PC-9 (cell line): ENCODE data around the gene CLIC5. TPM values are rescaled to one million over a fixed set of nuclear protein-coding genes. Genes with fewer than 3 reads are reported as not detected.

Source experiments
- BruUV-seq: library from RNA; stranded (reverse); fragments of 400-500 nt; replicated peaks from 2 replicates; lab custom pipeline; 2021; lab: Mats Ljungman, UMichigan
- CTCF ChIA-PET: fragments of 300-600 bp; sonication (Branson Sonifier 250); formaldehyde crosslinking; loops from one replicate; lab custom pipeline; 2022; ENCODE audit warnings: antibody characterized with exemption; lab: Charles Lee
- POLR2A ChIA-PET: fragments of 300-600 bp; sonication (Branson Sonifier 250); formaldehyde crosslinking; loops from one replicate; lab custom pipeline; 2022; ENCODE audit warnings: antibody characterized with exemption; ENCODE audit not compliant: unreplicated experiment; lab: Charles Lee
- DNase-seq, 2 experiments: peaks; one replicate each; pipeline versions ENCODE4 v3.0.0 to v3.0.0-alpha.2; 2015 to 2022; ENCODE audit warnings: mixed read lengths in 1 of 2
- H2AFZ ChIP-seq: fragments of 200-600 bp; sonication (generic); 2 replicates; pipeline ENCODE4 v1.8.1; 2017; ENCODE audit warnings: antibody characterized with exemption
- H3F3A ChIP-seq: fragments of 200-600 bp; sonication (generic); 2 replicates; pipeline ENCODE4 v1.8.1; 2017; ENCODE audit warnings: antibody characterized with exemption, mild to moderate bottlenecking, low read depth; ENCODE audit not compliant: insufficient read depth
- H3K27ac ChIP-seq: fragments of 200-600 bp; sonication (generic); 2 replicates; pipeline ENCODE4 v1.6.1; 2016; ENCODE audit warnings: mixed run types
- H3K27me3 ChIP-seq: fragments of 200-600 bp; sonication (generic); 2 replicates; pipeline ENCODE4 v1.6.1; 2016; ENCODE audit warnings: low read depth, mixed run types; ENCODE audit not compliant: insufficient read depth
- H3K36me3 ChIP-seq: fragments of 200-600 bp; sonication (generic); 2 replicates; pipeline ENCODE4 v1.6.1; 2016; ENCODE audit warnings: low read depth, mixed run types
- H3K4me1 ChIP-seq: fragments of 200-600 bp; sonication (generic); replicated peaks from 2 replicates; pipeline ENCODE4 v1.6.1; 2016; ENCODE audit warnings: mixed run types; ENCODE audit not compliant: insufficient read depth
- H3K4me2 ChIP-seq: fragments of 200-600 bp; sonication (generic); 2 replicates; pipeline ENCODE4 v1.6.1; 2017; ENCODE audit warnings: mixed run types
- H3K4me3 ChIP-seq: fragments of 200-600 bp; sonication (generic); 2 replicates; pipeline ENCODE4 v1.6.1; 2016; ENCODE audit warnings: mixed run types
- H3K79me2 ChIP-seq: fragments of 200-600 bp; sonication (generic); 2 replicates; pipeline ENCODE4 v1.6.1; 2017; ENCODE audit warnings: low read depth, mixed run types
- H3K9me2 ChIP-seq: fragments of 200-600 bp; sonication (generic); 2 replicates; pipeline ENCODE4 v1.8.1; 2017; ENCODE audit warnings: mild to moderate bottlenecking; ENCODE audit not compliant: insufficient read depth
- H3K9me3 ChIP-seq: fragments of 200-600 bp; sonication (generic); 2 replicates; pipeline ENCODE4 v1.8.1; 2016; ENCODE audit warnings: low read depth; ENCODE audit not compliant: insufficient read depth
- H4K20me1 ChIP-seq: fragments of 200-600 bp; sonication (generic); 2 replicates; pipeline ENCODE4 v1.8.1; 2017; ENCODE audit not compliant: insufficient read depth
- CTCF ChIP-seq: fragments of 200-600 bp; sonication (generic); conservative IDR thresholded peaks from 2 replicates; pipeline ENCODE4 v1.6.1; 2017; ENCODE audit warnings: mixed run types, antibody characterized with exemption, mild to moderate bottlenecking, moderate library complexity
- EZH2 ChIP-seq: fragments of 200-600 bp; sonication (generic); IDR thresholded peaks from 2 replicates; pipeline ENCODE4 v1.8.0; 2017; ENCODE audit warnings: antibody characterized with exemption, low read depth
- intact Hi-C: fragments of 100-400 bp; cut with micrococcal nuclease; formaldehyde crosslinking; loops from one replicate; pipeline ENCODE4 v1.10.0; 2022; ENCODE audit not compliant: unreplicated experiment
- total RNA-seq: library from RNA; stranded (reverse); gene quantifications from 2 replicates; pipeline ENCODE4 v1.2.3, GENCODE V29; 2021

Gene CLIC5
- total RNA-seq, 1 experiment from 2014 or later: 2.0 TPM

- DNase-seq: no peak
- no peaks in the 10 kb centered on the region for H3F3A ChIP-seq
- no peaks in the 10 kb centered on the region for H3K4me1 ChIP-seq
- no peak overlapping the region for H3K27ac ChIP-seq
- CTCF ChIA-PET: no interaction called here
- no peaks in the 10 kb centered on the region for H3K9me2 ChIP-seq
- no peaks in the 10 kb centered on the region for H4K20me1 ChIP-seq
- BruUV-seq: no TSS peak
- no peaks in the 10 kb centered on the region for H3K27me3 ChIP-seq
- H3K36me3 ChIP-seq: no peaks in the 10 kb centered on the region
- TF ChIP-seq CTCF (no peak), EZH2 (no peak)
- no peaks in the 10 kb centered on the region for H3K79me2 ChIP-seq
- H2AFZ ChIP-seq: no peak overlapping the region
- H3K9me3 ChIP-seq: no peaks in the 10 kb centered on the region
- intact Hi-C loops: no loop called here
- H3K4me3 ChIP-seq: no peak overlapping the region
- H3K4me2 ChIP-seq: no peak overlapping the region
- POLR2A ChIA-PET: interaction anchor here (0.6 kb wide), 1 partner anchor 921 kb away, joined by 3 read pairs; no protein-coding TSS in a partner anchor
Measured at GRCh38 chr6:45892196-45892595, 123.5 kb downstream of the CLIC5 start.

GRCh38 chr6:45886776-45887175 lies 128.9 kb downstream of the CLIC5 start:
- Histone ChIP-seq H3K79me2 (no peaks in the 10 kb centered on the region), H2AFZ (no peak overlapping the region), H3K4me2 (no peak overlapping the region), H3K4me1 (no peaks in the 10 kb centered on the region), H3K9me2 (no peaks in the 10 kb centered on the region), H3K27me3 (no peaks in the 10 kb centered on the region), H3K9me3 (no peaks in the 10 kb centered on the region), H3K27ac (no peak overlapping the region), H4K20me1 (no peaks in the 10 kb centered on the region), H3F3A (no peaks in the 10 kb centered on the region), H3K36me3 (no peaks in the 10 kb centered on the region), H3K4me3 (no peak overlapping the region)
- CTCF ChIA-PET: no interaction called here
- TF ChIP-seq EZH2 (no peak), CTCF (no peak)
- POLR2A ChIA-PET: no interaction called here
- DNase-seq: no peak
- no TSS peak for BruUV-seq
- intact Hi-C loops: no loop called here

GRCh38 chr6:45884336-45884735 lies 131.3 kb downstream of the CLIC5 start:
- H3K4me2 ChIP-seq: no peak overlapping the region
- ChIA-PET POLR2A (no interaction called here), CTCF (no interaction called here)
- H3K36me3 ChIP-seq: no peaks in the 10 kb centered on the region
- H3K27me3 ChIP-seq: no peaks in the 10 kb centered on the region
- no peak for TF ChIP-seq EZH2
- TF ChIP-seq CTCF: no peak
- H2AFZ ChIP-seq: no peak overlapping the region
- no peaks in the 10 kb centered on the region for H3F3A ChIP-seq
- intact Hi-C loops: no loop called here
- no TSS peak for BruUV-seq
- H3K79me2 ChIP-seq: no peaks in the 10 kb centered on the region
- H3K9me2 ChIP-seq: no peaks in the 10 kb centered on the region
- H3K9me3 ChIP-seq: no peaks in the 10 kb centered on the region
- H4K20me1 ChIP-seq: no peaks in the 10 kb centered on the region
- H3K27ac ChIP-seq: no peak overlapping the region
- no peak overlapping the region for H3K4me3 ChIP-seq
- DNase-seq: no peak
- H3K4me1 ChIP-seq: peaks cover 16% of the 10 kb centered on the region
